ENCODE results near the gene ALPL. TPM values are rescaled to one million over a fixed set of nuclear protein-coding genes. Genes with fewer than 3 reads are reported as not detected.

ALPL gene
- total and polyA plus RNA-seq, 10 of the 15 experiments (the other 5 are each of a cell fraction or from before 2014, with no cell fraction given): 0.07 to 0.59 (median 0.31) TPM; not detected in 2

- SMC1A ChIA-PET (ENCODE audit: uncharacterized antibody, unreplicated experiment): no interaction called here
- Histone ChIP-seq H2AFZ (ENCODE audit: control insufficient read depth, low read depth, low read length) (no peak overlapping the region), H3K4me3 (no peak overlapping the region), H3K36me3 (ENCODE audit: control insufficient read depth in 2 of 2, insufficient read depth in 2 of 2, low read length in 1 of 2) (no peaks in the 10 kb centered on the region), H3K27me3 (replicated peaks in 1 of 2; ENCODE audit: control insufficient read depth in 2 of 2, insufficient read depth in 2 of 2, low read length in 1 of 2) (peaks cover 0 to 5% of the 10 kb centered on the region in 2 experiments; a peak in 3 of 4 replicates), H3K9ac (ENCODE audit: control insufficient read depth, insufficient read depth, low read length) (no peak overlapping the region), H3K79me2 (ENCODE audit: control insufficient read depth, insufficient read depth, low read length) (no peaks in the 10 kb centered on the region), H3K27ac (ENCODE audit: control insufficient read depth, insufficient read depth) (no peak overlapping the region), H3K4me1 (ENCODE audit: control insufficient read depth, insufficient read depth, low read length) (peaks cover 3% of the 10 kb centered on the region), H3K4me2 (ENCODE audit: control insufficient read depth, insufficient read depth) (no peak overlapping the region), H3K9me3 (replicated peaks; ENCODE audit: control insufficient read depth, insufficient read depth, low read length) (no peaks in the 10 kb centered on the region; the same call in 2 of the 3 replicates), H4K20me1 (ENCODE audit: control insufficient read depth, insufficient read depth) (no peaks in the 10 kb centered on the region)
- CTCF ChIA-PET: interaction anchor here (0.6 to 0.8 kb wide), 2 partner anchors 12 to 16 kb away, joined by 3 read pairs; no protein-coding TSS in a partner anchor
- no peak for ATAC-seq
- RAD21 ChIA-PET (ENCODE audit: unreplicated experiment): no interaction called here
- POLR2A ChIA-PET: no interaction called here
- no peak for TF ChIP-seq ATF2 (IDR thresholded peaks at IDR 0.05; ENCODE audit: low read length)
- no peak for TF ChIP-seq ZSCAN29 (IDR thresholded peaks at IDR 0.05)
- TF ChIP-seq E4F1 (IDR thresholded peaks at IDR 0.05; ENCODE audit: borderline replicate concordance, partially characterized antibody): no peak
- no peak for TF ChIP-seq TCF7 (IDR thresholded peaks at IDR 0.05; ENCODE audit: borderline replicate concordance)
- no peak for TF ChIP-seq TAF1 (IDR thresholded peaks at IDR 0.05; ENCODE audit: borderline replicate concordance, low read depth, low read length)
- no peak for TF ChIP-seq HDAC6 (IDR thresholded peaks at IDR 0.05; ENCODE audit: unreplicated experiment)
- no peak for TF ChIP-seq BCL11A (IDR thresholded peaks at IDR 0.05; ENCODE audit: low read depth, low read length)
- TF ChIP-seq TCF12 (IDR thresholded peaks at IDR 0.05; ENCODE audit: low read depth, low read length): no peak
- no peak for TF ChIP-seq LARP7 (IDR thresholded peaks at IDR 0.05)
- TF ChIP-seq IRF5 (IDR thresholded peaks at IDR 0.05; ENCODE audit: borderline replicate concordance): no peak
- no peak for TF ChIP-seq STAT1 (conservative IDR thresholded peaks at IDR 0.05)
- in situ Hi-C loops (cut with MboI): no loop called here
- 33% methylated on average over 4 of the region's 4 CpGs for WGBS (ENCODE audit: insufficient coverage, insufficient replicate concordance, low lambda C conversion rate, missing lambda C conversion rate)
- BruUV-seq (replicated peaks): no TSS peak
- no peak for FAIRE-seq
- no peak for DNase-seq (ENCODE audit: low read depth, low spot score)
- intact Hi-C loops (cut with micrococcal nuclease; ENCODE audit: unreplicated experiment): loop anchor here (5.0 kb wide), 1 partner anchor 120 kb away; no protein-coding TSS in a partner anchor
Observed at GRCh38 chr1:21492356-21492625, 16.9 kb upstream of the ALPL start.

All from GM12878 (cell line).